ENCODE results near the gene DDTL.
"Not testable (repeated sequence)": the region's sequence is repeated elsewhere in the genome, so short reads cannot be mapped to it uniquely, and the experiment has no call there.

Gene DDTL

GRCh38 chr22:23970816-23971486, 4.3 kb downstream of the DDTL start:
- no peak for DNase-seq

- DNase-seq = not testable (repeated sequence)
Observed at GRCh38 chr22:23971927-23972326, 5.2 kb downstream of the DDTL start.

- not testable (repeated sequence) for DNase-seq
Observed at GRCh38 chr22:23974345-23974744, 7.7 kb downstream of the DDTL start, which contains the start of gene DDT. DDT (minus strand) TSS chr22:23974441; CDS start chr22:23974414, 27 bp downstream.

GRCh38 chr22:23974836-23975352, 8.2 kb downstream of the DDTL start:
- not testable (repeated sequence) for DNase-seq

GRCh38 chr22:23977304-23977703, 10.6 kb downstream of the DDTL start:
- DNase-seq = not testable (repeated sequence)

- not testable (repeated sequence) for DNase-seq
Observed at GRCh38 chr22:23979557-23980240, 13.0 kb downstream of the DDTL start, which contains the start of gene GSTT2. GSTT2 (plus strand) TSS chr22:23980134.

GRCh38 chr22:23980567-23980966, 13.9 kb downstream of the DDTL start:
- DNase-seq = not testable (repeated sequence)

GRCh38 chr22:23984430-23984829, 17.7 kb downstream of the DDTL start:
- no peak for DNase-seq

GRCh38 chr22:23986089-23986488, 19.4 kb downstream of the DDTL start:
- not testable (repeated sequence) for DNase-seq

- DNase-seq = not testable (repeated sequence)
Observed at GRCh38 chr22:23986538-23987178, 20.0 kb downstream of the DDTL start.

- DNase-seq = not testable (repeated sequence)
Observed at GRCh38 chr22:23989583-23990244, 23.0 kb downstream of the DDTL start.

- DNase-seq = not testable (repeated sequence)
Observed at GRCh38 chr22:23993080-23993479, 26.4 kb downstream of the DDTL start.

GRCh38 chr22:23993581-23994177, 27.0 kb downstream of the DDTL start:
- not testable (repeated sequence) for DNase-seq

GRCh38 chr22:23997092-23997491, 30.4 kb downstream of the DDTL start:
- no peak for DNase-seq

- DNase-seq = not testable (repeated sequence)
Observed at GRCh38 chr22:23999779-24000178, 33.1 kb downstream of the DDTL start.

- no peak for DNase-seq
Observed at GRCh38 chr22:24001314-24001713, 34.6 kb downstream of the DDTL start.

GRCh38 chr22:24002272-24002671, 35.6 kb downstream of the DDTL start:
- no peak for DNase-seq

GRCh38 chr22:24002851-24003250, 36.2 kb downstream of the DDTL start:
- DNase-seq = no peak

GRCh38 chr22:24003887-24004286, 37.2 kb downstream of the DDTL start:
- DNase-seq = no peak

GRCh38 chr22:24005201-24005600, 38.5 kb downstream of the DDTL start, which contains the start of gene GSTT4:
GSTT4 (minus strand) TSS chr22:24005453; CDS start chr22:24005356, 97 bp downstream.
- no peak for DNase-seq

GRCh38 chr22:24006207-24006913, 39.7 kb downstream of the DDTL start:
- DNase-seq = no peak

GRCh38 chr22:24006914-24007214, 40.2 kb downstream of the DDTL start:
- no peak for DNase-seq

Measured in NCI-H1436 (cell line).